Astrocyte of the spinal cord (primary cell): ENCODE measurements around the gene ACER3.

Experiments used
- DNase-seq: peaks from one replicate; pipeline ENCODE4 v3.0.0; 2011; ENCODE audit warnings: low read depth, low spot score
- H3K4me3 ChIP-seq: 2 replicates; pipeline ENCODE4 v1.5.1; 2011; ENCODE audit warnings: low read depth, mild to moderate bottlenecking, low read length, moderate library complexity
- CTCF ChIP-seq: IDR thresholded peaks from 2 replicates; pipeline ENCODE4 v1.5.1; 2012; ENCODE audit warnings: low read depth, mild to moderate bottlenecking, low read length, inconsistent platforms
- in situ Hi-C: cut with HindIII; loops from 2 replicates; pipeline ENCODE4 v1.10.0; 2017; ENCODE audit warnings: low sequenced_read_pairs

Gene ACER3

GRCh38 chr11:76872959-76873827 lies 12.5 kb downstream of the ACER3 start:
- TF ChIP-seq CTCF = no peak
- no peak overlapping the region for H3K4me3 ChIP-seq
- DNase-seq = no peak
- in situ Hi-C loops = no loop called here

- no peak for TF ChIP-seq CTCF
Observed at GRCh38 chr11:76878014-76878413, 17.3 kb downstream of the ACER3 start.

GRCh38 chr11:76880314-76880713 lies 19.6 kb downstream of the ACER3 start:
- TF ChIP-seq CTCF = no peak
- no peak overlapping the region for H3K4me3 ChIP-seq
- no peak for DNase-seq
- in situ Hi-C loops = no loop called here

More at GRCh38 chr11:76878014-76878413, 17.3 kb downstream of the ACER3 start:
- DNase-seq = no peak
- H3K4me3 ChIP-seq = no peak overlapping the region
- in situ Hi-C loops = no loop called here

- DNase-seq = no peak
- in situ Hi-C loops = no loop called here
- no peak for TF ChIP-seq CTCF
- H3K4me3 ChIP-seq = no peak overlapping the region
Observed at GRCh38 chr11:76880956-76881355, 20.2 kb downstream of the ACER3 start.

- peak; percentile 67 for DNase-seq
- in situ Hi-C loops = no loop called here
Observed at GRCh38 chr11:76885390-76886097, 24.8 kb downstream of the ACER3 start.

GRCh38 chr11:76888989-76889388 lies 28.3 kb downstream of the ACER3 start:
- in situ Hi-C loops = no loop called here
- TF ChIP-seq CTCF = no peak
- no peak for DNase-seq
- H3K4me3 ChIP-seq = no peak overlapping the region

More at GRCh38 chr11:76885390-76886097, 24.8 kb downstream of the ACER3 start:
- no peak overlapping the region for H3K4me3 ChIP-seq
- no peak for TF ChIP-seq CTCF
